ENCODE data around the gene WWC2. TPM values are rescaled to one million over a fixed set of nuclear protein-coding genes. Genes with fewer than 3 reads are reported as not detected.

Gene WWC2
- total RNA-seq, 1 donor from 2014 or later = 24.6 TPM

DNA sequence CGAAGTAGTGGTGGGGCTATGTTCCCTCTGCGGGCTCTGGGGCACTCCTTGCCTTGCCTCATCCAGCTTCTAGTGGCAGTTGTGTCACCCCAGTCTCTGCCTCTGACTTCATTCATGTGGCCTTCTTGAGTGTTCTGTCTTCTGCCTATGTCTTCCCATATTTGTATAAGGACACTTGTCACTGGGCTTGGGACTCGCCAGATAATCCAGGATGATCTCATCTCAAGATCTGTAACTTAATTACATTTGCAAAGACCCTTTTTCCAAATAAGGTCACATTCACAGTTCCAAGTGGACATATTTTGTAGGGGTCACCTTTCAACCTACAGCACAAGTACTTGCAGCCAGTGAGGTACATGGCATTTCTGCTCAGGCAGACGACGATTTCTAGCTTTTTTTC, 253.5 kb downstream of the WWC2 start:
- Mint-ChIP-seq H3K36me3 (peaks cover 4% of the 10 kb centered on the region), H3K4me1 (ENCODE audit: unreplicated experiment) (peaks cover 30% of the 10 kb centered on the region), H3K27me3 (peaks cover 13% of the 10 kb centered on the region), H3K9me3 (peaks cover 12% of the 10 kb centered on the region), H3K4me3 (no peak overlapping the region), H3K27ac (no peak overlapping the region)
- no peak for DNase-seq (ENCODE audit: extremely low spot score, unreplicated experiment)
- TF ChIP-seq CTCF (conservative IDR thresholded peaks at IDR 0.05) = no peak

GRCh38 chr4:183353557-183353956, 254.5 kb downstream of the WWC2 start:
- no peak overlapping the region for H3K27ac Mint-ChIP-seq
- no peak overlapping the region for H3K4me3 Mint-ChIP-seq
- peaks cover 4% of the 10 kb centered on the region for H3K36me3 Mint-ChIP-seq
- no peak for DNase-seq (ENCODE audit: extremely low spot score, unreplicated experiment)
- no peak for TF ChIP-seq CTCF (conservative IDR thresholded peaks at IDR 0.05)
- H3K9me3 Mint-ChIP-seq = peaks cover 13% of the 10 kb centered on the region
- peaks cover 30% of the 10 kb centered on the region for H3K4me1 Mint-ChIP-seq (ENCODE audit: unreplicated experiment)
- peaks cover 13% of the 10 kb centered on the region for H3K27me3 Mint-ChIP-seq

GRCh38 chr4:183354219-183354618, 255.2 kb downstream of the WWC2 start:
- Mint-ChIP-seq H3K9me3 (peaks cover 13% of the 10 kb centered on the region), H3K4me3 (no peak overlapping the region)

DNA sequence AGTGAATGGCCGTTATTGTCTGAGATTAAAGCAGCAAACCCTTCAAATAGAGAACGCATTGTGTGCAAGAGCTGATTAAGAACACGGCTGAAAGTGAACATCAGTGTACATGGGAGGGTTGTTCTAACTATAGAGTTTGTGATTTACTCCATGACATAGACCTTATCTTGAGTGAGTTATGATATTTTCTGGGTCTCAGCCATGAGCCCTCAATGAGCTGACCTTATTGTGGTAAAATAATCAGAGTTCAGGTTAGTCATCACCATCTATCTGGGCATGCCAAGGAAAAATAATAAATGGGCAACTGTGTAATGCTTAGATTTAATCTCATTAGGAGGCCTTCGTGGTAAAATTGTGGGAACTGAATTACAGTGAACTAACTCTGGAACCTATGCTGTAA, 256.3 kb downstream of the WWC2 start:
- Mint-ChIP-seq H3K9me3 (peaks cover 11% of the 10 kb centered on the region), H3K4me1 (ENCODE audit: unreplicated experiment) (peaks cover 28% of the 10 kb centered on the region), H3K27me3 (peaks cover 10% of the 10 kb centered on the region), H3K36me3 (peaks cover 2% of the 10 kb centered on the region), H3K4me3 (no peak overlapping the region), H3K27ac (no peak overlapping the region)
- no peak for TF ChIP-seq CTCF (conservative IDR thresholded peaks at IDR 0.05)
- DNase-seq (ENCODE audit: extremely low spot score, unreplicated experiment) = no peak

More at GRCh38 chr4:183354219-183354618, 255.2 kb downstream of the WWC2 start:
- Mint-ChIP-seq H3K36me3 (peaks cover 4% of the 10 kb centered on the region), H3K27me3 (peaks cover 12% of the 10 kb centered on the region), H3K27ac (no peak overlapping the region), H3K4me1 (ENCODE audit: unreplicated experiment) (peaks cover 30% of the 10 kb centered on the region)
- TF ChIP-seq CTCF (conservative IDR thresholded peaks at IDR 0.05) = no peak
- no peak for DNase-seq (ENCODE audit: extremely low spot score, unreplicated experiment)

DNA sequence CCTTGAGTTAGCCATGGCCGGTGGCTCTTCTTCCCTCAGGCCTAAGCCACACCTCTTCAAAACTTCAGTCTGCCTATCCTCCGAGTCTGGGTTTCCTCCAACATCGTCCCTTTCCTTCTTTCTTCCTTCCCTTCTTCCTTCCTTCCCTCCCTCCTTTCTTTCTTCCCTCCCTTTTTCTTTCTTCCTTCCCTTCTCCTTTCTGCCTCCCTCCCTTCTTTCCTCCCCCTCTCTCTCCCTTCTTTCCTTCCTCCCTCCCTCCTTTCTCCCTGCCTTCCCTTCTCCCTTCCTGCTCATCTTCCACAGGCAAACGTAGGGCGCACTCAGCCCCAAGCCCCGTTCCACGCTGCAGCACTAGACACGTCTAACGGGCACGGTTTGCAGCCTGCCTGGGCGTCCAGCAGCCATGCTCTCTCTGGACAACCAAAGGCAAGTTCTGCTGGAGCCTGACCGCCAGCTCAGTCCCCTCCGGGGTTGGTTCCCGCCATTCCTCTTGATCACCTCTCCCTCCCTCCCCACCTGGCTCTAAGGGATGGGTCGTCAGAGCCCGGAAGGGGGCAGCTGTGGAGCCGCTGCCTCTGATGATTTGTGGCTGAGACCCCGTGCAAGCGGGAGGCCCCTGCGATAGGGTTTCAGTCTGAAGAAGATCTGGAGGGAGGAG, 257.2 kb downstream of the WWC2 start:
- peaks cover 5% of the 10 kb centered on the region for H3K9me3 Mint-ChIP-seq
- peaks cover 21% of the 10 kb centered on the region for H3K4me1 Mint-ChIP-seq (ENCODE audit: unreplicated experiment)
- H3K36me3 Mint-ChIP-seq = no peaks in the 10 kb centered on the region
- TF ChIP-seq CTCF (conservative IDR thresholded peaks at IDR 0.05) = no peak
- DNase-seq (ENCODE audit: extremely low spot score, unreplicated experiment) = no peak
- H3K27me3 Mint-ChIP-seq = peaks cover 7% of the 10 kb centered on the region
- H3K27ac Mint-ChIP-seq = no peak overlapping the region
- no peak overlapping the region for H3K4me3 Mint-ChIP-seq

All from type B pancreatic cell (in vitro differentiated cells).